Measurements from ENCODE around the gene CHST15.

CHST15 gene

DNA sequence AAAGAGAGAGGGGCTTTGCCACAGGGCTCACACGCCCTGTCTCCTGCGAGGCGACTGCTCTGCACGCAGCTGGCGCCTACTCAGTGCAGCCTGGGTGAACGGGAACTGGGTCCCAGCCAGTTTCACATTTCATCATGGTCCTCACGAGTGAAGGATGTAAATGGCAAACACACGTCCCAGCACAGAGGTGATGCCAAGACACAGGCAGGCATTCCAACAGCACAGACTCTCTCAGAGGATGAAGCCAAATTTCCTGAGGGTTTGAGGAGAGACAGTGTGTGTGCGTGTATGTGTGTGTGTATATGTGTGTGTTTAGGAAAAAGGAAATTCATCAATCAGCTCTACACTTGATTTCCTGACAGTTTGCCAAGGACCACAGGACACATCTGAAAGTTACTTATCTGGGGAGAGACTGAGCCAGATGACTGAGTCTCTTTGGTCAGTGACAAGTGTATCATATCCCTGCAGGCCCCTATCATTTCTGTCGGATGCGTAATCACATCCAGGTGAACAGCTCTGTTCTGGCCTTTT, 53.9 kb downstream of the CHST15 start:
- no peaks in the 10 kb centered on the region for H3K36me3 ChIP-seq (ENCODE audit: insufficient read depth, low read length)

DNA sequence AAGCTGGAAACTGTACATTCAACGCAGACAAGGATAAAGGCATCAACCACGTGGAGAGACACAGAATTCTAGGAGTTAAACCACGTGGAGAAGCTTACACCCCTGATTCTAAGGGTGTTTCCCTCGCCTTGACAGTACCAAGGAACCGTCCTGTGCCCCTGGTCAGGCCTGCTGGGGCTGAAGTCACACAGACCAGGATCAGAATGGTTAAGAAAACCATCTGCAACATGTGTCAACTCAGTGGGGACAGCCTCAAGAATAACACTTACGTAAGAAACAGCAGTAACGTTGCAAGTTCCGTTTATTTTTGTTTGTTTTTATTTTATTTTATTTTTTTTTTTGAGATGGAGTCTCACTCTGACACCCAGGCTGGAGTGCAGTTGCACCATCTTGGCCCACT, 55.6 kb downstream of the CHST15 start:
- H3F3A ChIP-seq (ENCODE audit: low read depth), result no peaks in the 10 kb centered on the region
- no peaks in the 10 kb centered on the region for H3K36me3 ChIP-seq (ENCODE audit: insufficient read depth, low read length)
- no peaks in the 10 kb centered on the region for H3K9me2 ChIP-seq (replicated peaks; ENCODE audit: low read depth, low read length)
- no peak overlapping the region for H3K4me3 ChIP-seq (ENCODE audit: low read length, poor library complexity, severe bottlenecking)
- no peak overlapping the region for H2AFZ ChIP-seq (ENCODE audit: low read length)
- H3K9ac ChIP-seq (ENCODE audit: low read depth, low read length, poor library complexity, severe bottlenecking), result no peak overlapping the region
- TF ChIP-seq, protein P1, sequence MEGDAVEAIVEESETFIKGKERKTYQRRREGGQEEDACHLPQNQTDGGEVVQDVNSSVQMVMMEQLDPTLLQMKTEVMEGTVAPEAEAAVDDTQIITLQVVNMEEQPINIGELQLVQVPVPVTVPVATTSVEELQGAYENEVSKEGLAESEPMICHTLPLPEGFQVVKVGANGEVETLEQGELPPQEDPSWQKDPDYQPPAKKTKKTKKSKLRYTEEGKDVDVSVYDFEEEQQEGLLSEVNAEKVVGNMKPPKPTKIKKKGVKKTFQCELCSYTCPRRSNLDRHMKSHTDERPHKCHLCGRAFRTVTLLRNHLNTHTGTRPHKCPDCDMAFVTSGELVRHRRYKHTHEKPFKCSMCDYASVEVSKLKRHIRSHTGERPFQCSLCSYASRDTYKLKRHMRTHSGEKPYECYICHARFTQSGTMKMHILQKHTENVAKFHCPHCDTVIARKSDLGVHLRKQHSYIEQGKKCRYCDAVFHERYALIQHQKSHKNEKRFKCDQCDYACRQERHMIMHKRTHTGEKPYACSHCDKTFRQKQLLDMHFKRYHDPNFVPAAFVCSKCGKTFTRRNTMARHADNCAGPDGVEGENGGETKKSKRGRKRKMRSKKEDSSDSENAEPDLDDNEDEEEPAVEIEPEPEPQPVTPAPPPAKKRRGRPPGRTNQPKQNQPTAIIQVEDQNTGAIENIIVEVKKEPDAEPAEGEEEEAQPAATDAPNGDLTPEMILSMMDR (conservative IDR thresholded peaks at IDR 0.05; ENCODE audit: low read length), result no peak
- H3K4me2 ChIP-seq (ENCODE audit: low read depth, low read length, poor library complexity, severe bottlenecking), result no peak overlapping the region
- no peaks in the 10 kb centered on the region for H4K20me1 ChIP-seq (ENCODE audit: insufficient read depth, low read length, poor library complexity, severe bottlenecking)
- no peaks in the 10 kb centered on the region for H3K79me2 ChIP-seq (ENCODE audit: insufficient read depth, low read length)
- no peaks in the 10 kb centered on the region for H3K27me3 ChIP-seq (ENCODE audit: insufficient read depth, low read length, poor library complexity, severe bottlenecking)
- H3K9me3 ChIP-seq (ENCODE audit: insufficient read depth, low read depth, low read length), result no peaks in the 10 kb centered on the region
- H3K4me1 ChIP-seq (ENCODE audit: insufficient read depth, low read length, poor library complexity, severe bottlenecking), result peaks cover under 1% of the 10 kb centered on the region

More for the DNA sequence above, 53.9 kb downstream of the CHST15 start:
- H3K4me2 ChIP-seq (ENCODE audit: low read depth, low read length, poor library complexity, severe bottlenecking), result no peak overlapping the region
- H3K9ac ChIP-seq (ENCODE audit: low read depth, low read length, poor library complexity, severe bottlenecking), result no peak overlapping the region
- H3K4me3 ChIP-seq (ENCODE audit: low read length, poor library complexity, severe bottlenecking), result no peak overlapping the region
- no peaks in the 10 kb centered on the region for H3F3A ChIP-seq (ENCODE audit: low read depth)
- H3K27me3 ChIP-seq (ENCODE audit: insufficient read depth, low read length, poor library complexity, severe bottlenecking), result no peaks in the 10 kb centered on the region
- H4K20me1 ChIP-seq (ENCODE audit: insufficient read depth, low read length, poor library complexity, severe bottlenecking), result no peaks in the 10 kb centered on the region
- TF ChIP-seq, protein P1 (conservative IDR thresholded peaks at IDR 0.05; ENCODE audit: low read length), result no peak
- TF ChIP-seq EZH2phosphoT487 (IDR thresholded peaks at IDR 0.05; ENCODE audit: borderline replicate concordance), result no peak
- H3K4me1 ChIP-seq (ENCODE audit: insufficient read depth, low read length, poor library complexity, severe bottlenecking), result peaks cover 9% of the 10 kb centered on the region
- no peaks in the 10 kb centered on the region for H3K79me2 ChIP-seq (ENCODE audit: insufficient read depth, low read length)
- H3K9me2 ChIP-seq (replicated peaks; ENCODE audit: low read depth, low read length), result no peaks in the 10 kb centered on the region
- no peaks in the 10 kb centered on the region for H3K9me3 ChIP-seq (ENCODE audit: insufficient read depth, low read depth, low read length)
- no peak overlapping the region for H2AFZ ChIP-seq (ENCODE audit: low read length)

DNA sequence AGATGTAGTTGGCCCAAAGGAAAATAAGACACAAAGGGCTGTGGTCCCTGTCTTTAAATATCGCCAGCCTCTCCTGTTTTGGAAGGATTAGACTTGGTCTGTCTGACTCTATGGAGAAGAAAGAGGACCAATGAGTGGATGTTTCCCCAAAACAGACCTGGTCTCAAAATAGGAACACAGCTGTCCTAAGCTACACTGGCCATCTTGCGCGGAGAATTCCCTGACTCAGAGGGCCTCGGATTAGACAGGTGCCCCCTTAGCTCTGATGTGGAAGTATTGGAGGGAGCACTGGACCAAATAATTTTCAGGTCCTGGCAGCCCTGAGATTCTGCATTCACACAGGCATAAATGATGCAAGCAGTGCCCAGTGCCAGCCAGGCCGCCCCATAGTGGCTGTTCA, 56.1 kb downstream of the CHST15 start:
- H4K20me1 ChIP-seq (ENCODE audit: insufficient read depth, low read length, poor library complexity, severe bottlenecking), result no peaks in the 10 kb centered on the region
- H3K9ac ChIP-seq (ENCODE audit: low read depth, low read length, poor library complexity, severe bottlenecking), result no peak overlapping the region
- no peaks in the 10 kb centered on the region for H3K9me3 ChIP-seq (ENCODE audit: insufficient read depth, low read depth, low read length)
- no peak overlapping the region for H2AFZ ChIP-seq (ENCODE audit: low read length)
- H3K36me3 ChIP-seq (ENCODE audit: insufficient read depth, low read length), result no peaks in the 10 kb centered on the region
- TF ChIP-seq EZH2phosphoT487 (IDR thresholded peaks at IDR 0.05; ENCODE audit: borderline replicate concordance), result no peak
- TF ChIP-seq, protein P1 (conservative IDR thresholded peaks at IDR 0.05; ENCODE audit: low read length), result no peak
- H3K9me2 ChIP-seq (replicated peaks; ENCODE audit: low read depth, low read length), result no peaks in the 10 kb centered on the region
- no peaks in the 10 kb centered on the region for H3K79me2 ChIP-seq (ENCODE audit: insufficient read depth, low read length)
- no peak overlapping the region for H3K4me3 ChIP-seq (ENCODE audit: low read length, poor library complexity, severe bottlenecking)
- H3F3A ChIP-seq (ENCODE audit: low read depth), result no peaks in the 10 kb centered on the region
- H3K4me1 ChIP-seq (ENCODE audit: insufficient read depth, low read length, poor library complexity, severe bottlenecking), result no peaks in the 10 kb centered on the region
- no peaks in the 10 kb centered on the region for H3K27me3 ChIP-seq (ENCODE audit: insufficient read depth, low read length, poor library complexity, severe bottlenecking)
- no peak overlapping the region for H3K4me2 ChIP-seq (ENCODE audit: low read depth, low read length, poor library complexity, severe bottlenecking)

Measured in Loucy (cell line).